ENCODE measurements around the gene ARHGAP8. TPM values are rescaled to one million over a fixed set of nuclear protein-coding genes. Genes with fewer than 3 reads are reported as not detected.

ARHGAP8 gene
- 0.33 and 0.38 TPM in 2 replicates for total RNA-seq

DNA sequence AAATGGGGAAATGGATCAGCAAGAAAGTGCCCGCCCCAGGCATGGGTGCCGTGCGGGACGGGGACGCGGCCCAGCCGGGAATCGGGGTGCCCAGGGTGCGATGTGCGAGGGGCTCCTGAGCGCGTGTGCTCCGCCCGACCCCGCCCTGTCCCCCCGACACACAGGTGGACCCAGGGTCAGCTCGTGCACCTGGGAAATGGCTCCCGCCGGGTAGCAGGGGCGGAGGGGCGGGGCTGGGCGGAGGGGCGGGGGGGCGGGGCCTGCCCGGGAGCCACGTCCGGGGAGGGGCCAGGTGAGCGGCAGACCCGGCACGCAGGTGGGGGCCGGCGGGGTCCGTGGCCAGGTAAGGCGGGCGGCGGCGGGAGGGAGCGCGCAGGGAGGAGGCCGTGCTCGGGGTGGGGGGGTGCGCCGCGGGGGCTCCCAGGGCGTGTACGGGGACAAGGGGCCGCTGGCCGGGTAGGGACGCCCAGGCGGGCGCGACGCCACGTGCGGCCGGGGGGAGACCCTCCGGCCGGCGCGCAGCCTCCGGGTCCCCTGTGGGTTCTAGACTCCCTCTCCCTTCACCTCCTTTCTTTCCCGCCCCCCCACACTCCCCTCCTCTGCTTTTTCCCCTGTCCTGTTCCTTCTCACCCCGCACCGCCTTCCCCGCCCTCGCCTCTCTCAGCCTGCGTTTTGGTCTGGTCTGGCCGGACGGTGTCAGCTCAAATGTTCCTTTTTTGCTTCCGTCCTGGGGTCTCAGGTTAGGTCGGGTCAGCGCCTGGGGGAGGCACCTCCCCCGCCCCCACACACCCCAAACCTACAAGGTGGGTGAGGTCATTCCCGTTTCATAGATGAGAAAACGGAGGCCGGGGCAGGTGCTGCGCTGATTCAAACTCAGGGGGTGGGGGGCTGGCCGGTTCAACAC is at the start of gene ARHGAP8:
Gene ARHGAP8 (plus strand): TSS at position 291 of the 904 bp plus-strand sequence. CDS start 33,953 bp downstream, outside the sequence.

Other genes starting within 250 kb of the ARHGAP8 start
- 8.8 and 12.1 TPM in 2 replicates for gene PRR5, start 50.4 kb upstream of the ARHGAP8 start, total RNA-seq